PC-3 (cell line): Measurements from ENCODE around the gene PURA. TPM values are rescaled to one million over a fixed set of nuclear protein-coding genes. Genes with fewer than 3 reads are reported as not detected.

Experiments used
- ATAC-seq: fragments of 200-7000 bp; cut with Tn5 transposase; 2 replicates; pipeline ENCODE4 v1.9.1; 2020; ENCODE audit warnings: mild to moderate bottlenecking, moderate library complexity
- BruUV-seq: library from RNA; stranded (reverse); fragments of 400-500 nt; replicated peaks from 2 replicates; lab custom pipeline; 2021; lab: Mats Ljungman, UMichigan
- CTCF ChIA-PET: fragments of 300-600 bp; sonication (Branson Sonifier 250); formaldehyde crosslinking; loops from one replicate; lab custom pipeline; 2022; ENCODE audit warnings: antibody characterized with exemption; lab: Charles Lee
- POLR2A ChIA-PET: fragments of 300-600 bp; sonication (Branson Sonifier 250); formaldehyde crosslinking; loops from one replicate; lab custom pipeline; 2022; ENCODE audit warnings: antibody characterized with exemption; ENCODE audit not compliant: unreplicated experiment; lab: Charles Lee
- DNase-seq: peaks from one replicate; pipeline ENCODE4 v3.0.0-alpha.2; 2015
- H2AFZ ChIP-seq: fragments of 300-600 bp; sonication (generic); 2 replicates; pipeline ENCODE4 v1.6.0; 2016; ENCODE audit warnings: antibody characterized with exemption, low read length
- H3F3A ChIP-seq: fragments of 300-600 bp; sonication (generic); one replicate; pipeline ENCODE4 v1.6.0; 2017; ENCODE audit warnings: antibody characterized with exemption, low read length, control low read depth, mild to moderate bottlenecking; ENCODE audit not compliant: unreplicated experiment
- H3K27ac ChIP-seq: fragments of 300-600 bp; sonication (generic); 2 replicates; pipeline ENCODE4 v1.5.1; 2016; ENCODE audit warnings: mild to moderate bottlenecking, low read length
- H3K27me3 ChIP-seq: fragments of 300-600 bp; sonication (generic); 2 replicates; pipeline ENCODE4 v1.6.1; 2016; ENCODE audit warnings: low read length, mixed read lengths
- H3K36me3 ChIP-seq: fragments of 300-600 bp; sonication (generic); 2 replicates; pipeline ENCODE4 v1.6.1; 2016; ENCODE audit warnings: low read depth, mixed run types, low read length, mixed read lengths
- H3K4me1 ChIP-seq: fragments of 300-600 bp; sonication (generic); 2 replicates; pipeline ENCODE4 v1.5.1; 2016; ENCODE audit warnings: low read length; ENCODE audit not compliant: insufficient read depth
- H3K4me2 ChIP-seq: fragments of 300-600 bp; sonication (generic); 2 replicates; pipeline ENCODE4 v1.6.0; 2016; ENCODE audit warnings: low read length
- H3K4me3 ChIP-seq: fragments of 300-600 bp; sonication (generic); 2 replicates; pipeline ENCODE4 v1.5.1; 2016; ENCODE audit warnings: mild to moderate bottlenecking, low read length, mixed read lengths
- H3K79me2 ChIP-seq: fragments of 300-600 bp; sonication (generic); 2 replicates; pipeline ENCODE4 v1.6.1; 2017; ENCODE audit warnings: low read length, mixed read lengths
- H3K9ac ChIP-seq: fragments of 300-600 bp; sonication (generic); 2 replicates; pipeline ENCODE4 v1.6.0; 2016; ENCODE audit warnings: mild to moderate bottlenecking, low read length
- H3K9me2 ChIP-seq: fragments of 300-600 bp; sonication (generic); replicated peaks from 2 replicates; pipeline ENCODE4 v1.6.1; 2016; ENCODE audit warnings: mixed run types, low read length, mixed read lengths
- H3K9me3 ChIP-seq: fragments of 300-600 bp; sonication (generic); 2 replicates; pipeline ENCODE4 v1.6.1; 2016; ENCODE audit warnings: low read length, mixed read lengths
- H4K20me1 ChIP-seq: fragments of 300-600 bp; sonication (generic); 2 replicates; pipeline ENCODE4 v1.6.1; 2016; ENCODE audit warnings: low read length, mixed read lengths
- EZH2 ChIP-seq: fragments of 300-600 bp; sonication (generic); IDR thresholded peaks from one replicate; pipeline ENCODE4 v1.6.1; 2017; ENCODE audit warnings: antibody characterized with exemption, mild to moderate bottlenecking, low read length; ENCODE audit not compliant: unreplicated experiment
- EZH2phosphoT487 ChIP-seq: fragments of 300-600 bp; sonication (generic); IDR thresholded peaks from 2 replicates; pipeline ENCODE4 v1.6.1; 2018; ENCODE audit warnings: mild to moderate bottlenecking, antibody characterized with exemption, low read length, borderline replicate concordance
- intact Hi-C: fragments of 100-400 bp; cut with micrococcal nuclease; formaldehyde crosslinking; loops from 2 replicates; pipeline ENCODE4 v1.9.0; 2023
- total RNA-seq: library from RNA; depleted of rRNA; stranded (reverse); fragments of >200 nt; gene quantifications from 2 replicates; pipeline ENCODE4 v1.2.3, GENCODE V29; 2014
- TF ChIP-seq, protein P1 (sequence below): fragments of 300-600 bp; sonication (generic); conservative IDR thresholded peaks from 2 replicates; pipeline ENCODE4 v1.5.1; 2017; ENCODE audit warnings: antibody characterized with exemption, low read depth, mild to moderate bottlenecking, low read length

The PURA gene
- total RNA-seq, 1 experiment from 2014 or later: 8.5 TPM

DNA sequence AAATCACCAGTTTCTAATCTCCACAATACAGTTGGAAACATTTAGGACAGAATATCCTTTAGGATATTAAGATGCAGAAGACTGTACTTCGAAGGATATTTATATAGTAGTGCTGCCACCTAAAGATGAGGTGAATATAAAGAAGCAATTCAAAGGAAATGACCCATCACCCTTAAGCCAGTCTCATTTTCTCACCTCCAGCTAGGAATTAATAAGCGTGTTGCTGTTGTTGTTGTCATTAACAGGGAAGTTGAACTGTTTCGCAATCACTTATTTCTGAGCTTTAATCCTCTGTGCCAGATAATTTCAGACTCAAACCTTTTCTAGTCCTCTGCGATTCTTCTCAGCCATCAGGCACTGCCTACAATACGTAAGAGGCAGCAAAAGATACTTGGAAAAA lies 7.8 kb upstream of the PURA start:
- no TSS peak for BruUV-seq
- Histone ChIP-seq H3K9me2 (no peaks in the 10 kb centered on the region), H3K79me2 (peaks cover 30% of the 10 kb centered on the region), H3F3A (peaks cover 6% of the 10 kb centered on the region), H3K4me2 (no peak overlapping the region), H3K4me3 (no peak overlapping the region), H3K27ac (no peak overlapping the region), H3K4me1 (peaks cover 16% of the 10 kb centered on the region), H3K36me3 (no peaks in the 10 kb centered on the region), H4K20me1 (no peaks in the 10 kb centered on the region), H2AFZ (no peak overlapping the region), H3K27me3 (no peaks in the 10 kb centered on the region), H3K9me3 (no peaks in the 10 kb centered on the region), H3K9ac (no peak overlapping the region)
- ATAC-seq (no peak), DNase-seq (no peak)
- POLR2A ChIA-PET: interaction anchor here (0.6 kb wide), 1 partner anchor 27 kb away, joined by 3 read pairs; no protein-coding TSS in a partner anchor
- TF ChIP-seq EZH2phosphoT487 (no peak), EZH2 (no peak)
- TF ChIP-seq, protein P1, sequence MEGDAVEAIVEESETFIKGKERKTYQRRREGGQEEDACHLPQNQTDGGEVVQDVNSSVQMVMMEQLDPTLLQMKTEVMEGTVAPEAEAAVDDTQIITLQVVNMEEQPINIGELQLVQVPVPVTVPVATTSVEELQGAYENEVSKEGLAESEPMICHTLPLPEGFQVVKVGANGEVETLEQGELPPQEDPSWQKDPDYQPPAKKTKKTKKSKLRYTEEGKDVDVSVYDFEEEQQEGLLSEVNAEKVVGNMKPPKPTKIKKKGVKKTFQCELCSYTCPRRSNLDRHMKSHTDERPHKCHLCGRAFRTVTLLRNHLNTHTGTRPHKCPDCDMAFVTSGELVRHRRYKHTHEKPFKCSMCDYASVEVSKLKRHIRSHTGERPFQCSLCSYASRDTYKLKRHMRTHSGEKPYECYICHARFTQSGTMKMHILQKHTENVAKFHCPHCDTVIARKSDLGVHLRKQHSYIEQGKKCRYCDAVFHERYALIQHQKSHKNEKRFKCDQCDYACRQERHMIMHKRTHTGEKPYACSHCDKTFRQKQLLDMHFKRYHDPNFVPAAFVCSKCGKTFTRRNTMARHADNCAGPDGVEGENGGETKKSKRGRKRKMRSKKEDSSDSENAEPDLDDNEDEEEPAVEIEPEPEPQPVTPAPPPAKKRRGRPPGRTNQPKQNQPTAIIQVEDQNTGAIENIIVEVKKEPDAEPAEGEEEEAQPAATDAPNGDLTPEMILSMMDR: peak; percentile 31; the same call in 1 of the 2 replicates
- intact Hi-C loops: loop anchor here (5.0 kb wide), 1 partner anchor 296 kb away; the partner anchor contains the start of gene ANKHD1
- CTCF ChIA-PET: no interaction called here

DNA sequence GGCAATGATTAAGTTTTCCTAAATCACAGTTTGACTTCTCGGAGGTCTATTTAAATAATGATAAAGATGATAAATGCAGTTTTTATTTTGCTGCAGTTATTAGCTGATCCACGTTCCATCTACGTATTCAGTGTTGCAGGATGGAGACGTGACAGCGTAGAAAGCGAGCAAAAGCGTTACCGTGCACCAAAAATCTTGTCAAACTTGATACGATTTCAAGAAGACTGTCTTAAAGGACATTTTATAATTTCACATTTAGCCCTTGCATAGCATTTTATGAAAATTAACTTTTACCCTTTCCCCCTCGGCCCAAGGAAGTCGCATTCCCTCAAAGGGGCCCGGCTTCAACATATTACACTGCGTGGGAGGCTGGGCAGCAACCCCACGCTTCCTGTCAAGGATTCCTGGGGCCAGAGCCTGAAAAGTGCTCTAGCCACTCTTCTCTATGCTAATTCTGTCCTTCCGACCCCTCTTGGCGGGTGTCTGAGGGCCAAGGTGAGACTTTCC lies 7.1 kb upstream of the PURA start:
- CTCF ChIA-PET: no interaction called here
- Histone ChIP-seq H3F3A (peaks cover 6% of the 10 kb centered on the region), H3K79me2 (peaks cover 37% of the 10 kb centered on the region), H3K27me3 (no peaks in the 10 kb centered on the region), H3K9ac (peak overlapping the region; percentile 76), H3K4me1 (peaks cover 16% of the 10 kb centered on the region), H3K9me2 (no peaks in the 10 kb centered on the region), H3K4me3 (peak overlapping the region; percentile 95), H4K20me1 (no peaks in the 10 kb centered on the region), H3K27ac (peak overlapping the region; percentile 68), H3K4me2 (peak overlapping the region; percentile 99), H3K36me3 (no peaks in the 10 kb centered on the region), H2AFZ (peak overlapping the region; percentile 84), H3K9me3 (no peaks in the 10 kb centered on the region)
- TF ChIP-seq EZH2phosphoT487 (no peak), EZH2 (no peak)
- TF ChIP-seq, protein P1: no peak
- POLR2A ChIA-PET: no interaction called here
- ATAC-seq (no peak), DNase-seq (no peak)
- intact Hi-C loops: loop anchor here (5.0 kb wide), 1 partner anchor 295 kb away; the partner anchor contains the start of gene ANKHD1
- TSS peak; percentile 59 for BruUV-seq
